ENCODE data around the gene AGR3. TPM values are rescaled to one million over a fixed set of nuclear protein-coding genes. Genes with fewer than 3 reads are reported as not detected.

Gene AGR3
- total RNA-seq, 1 experiment from 2014 or later, result not detected

DNA sequence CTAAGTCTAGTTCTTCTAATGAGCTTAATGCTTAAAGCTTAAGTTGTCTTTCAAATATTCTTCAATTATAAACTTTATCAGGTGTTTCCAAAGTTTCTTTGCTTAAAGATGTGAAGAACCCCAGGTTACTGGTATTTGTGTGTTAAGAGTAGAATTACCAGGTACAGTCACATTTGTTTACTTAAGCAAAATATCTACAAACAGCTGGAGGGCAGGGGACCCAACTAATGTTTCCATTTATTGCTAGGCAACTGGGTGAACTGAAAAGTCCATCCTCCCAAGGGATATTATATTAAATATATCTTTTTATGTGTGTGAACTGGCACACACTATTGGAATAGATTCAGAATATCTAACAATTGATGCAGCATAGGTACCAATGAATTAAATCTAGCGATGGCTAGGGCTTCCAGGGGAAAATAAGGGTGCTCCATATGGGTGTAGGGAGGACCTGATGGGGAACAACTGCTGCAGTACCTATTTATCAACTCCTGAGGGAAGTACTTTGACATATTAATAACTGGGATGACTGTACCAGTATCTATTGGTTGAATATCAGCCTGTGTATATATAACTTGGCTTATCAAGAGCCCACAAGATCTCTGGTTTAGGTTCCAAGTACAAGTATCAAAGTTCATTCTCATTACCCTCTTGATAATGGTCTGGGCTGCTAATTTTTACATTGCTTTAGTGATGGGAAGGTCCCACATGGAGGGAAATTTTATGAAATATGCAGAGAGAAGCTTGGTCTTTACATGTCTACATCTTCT is 10.3 kb upstream of the AGR3 start:
- no peak overlapping the region for H3K9ac ChIP-seq (ENCODE audit: low read length)
- no TSS peak for BruUV-seq (replicated peaks)
- DNase-seq (ENCODE audit: low read depth, low spot score) (no peak), ATAC-seq (no peak)
- intact Hi-C loops (cut with micrococcal nuclease), result no loop called here
- no peak for TF ChIP-seq SIN3A (IDR thresholded peaks at IDR 0.05; ENCODE audit: low read depth)
- TF ChIP-seq TCF7L2 (IDR thresholded peaks at IDR 0.05; ENCODE audit: borderline replicate concordance, extremely low read depth, insufficient read depth, insufficient read length), result no peak
- TF ChIP-seq YY1 (IDR thresholded peaks at IDR 0.05; ENCODE audit: extremely low read depth, insufficient replicate concordance, low read depth, low read length), result no peak
- no peak for TF ChIP-seq POLR2A (IDR thresholded peaks at IDR 0.05; ENCODE audit: borderline replicate concordance, extremely low read depth, insufficient read depth, insufficient read length)
- TF ChIP-seq CBX3 (IDR thresholded peaks at IDR 0.05; ENCODE audit: low read depth), result no peak
- TF ChIP-seq, protein P1, sequence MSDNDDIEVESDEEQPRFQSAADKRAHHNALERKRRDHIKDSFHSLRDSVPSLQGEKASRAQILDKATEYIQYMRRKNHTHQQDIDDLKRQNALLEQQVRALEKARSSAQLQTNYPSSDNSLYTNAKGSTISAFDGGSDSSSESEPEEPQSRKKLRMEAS (IDR thresholded peaks at IDR 0.05), result no peak
- no peak for TF ChIP-seq ZNF274 (IDR thresholded peaks at IDR 0.05; ENCODE audit: low read depth, low read length)
- TF ChIP-seq JUND (IDR thresholded peaks at IDR 0.05), result no peak
- TF ChIP-seq, protein P2, sequence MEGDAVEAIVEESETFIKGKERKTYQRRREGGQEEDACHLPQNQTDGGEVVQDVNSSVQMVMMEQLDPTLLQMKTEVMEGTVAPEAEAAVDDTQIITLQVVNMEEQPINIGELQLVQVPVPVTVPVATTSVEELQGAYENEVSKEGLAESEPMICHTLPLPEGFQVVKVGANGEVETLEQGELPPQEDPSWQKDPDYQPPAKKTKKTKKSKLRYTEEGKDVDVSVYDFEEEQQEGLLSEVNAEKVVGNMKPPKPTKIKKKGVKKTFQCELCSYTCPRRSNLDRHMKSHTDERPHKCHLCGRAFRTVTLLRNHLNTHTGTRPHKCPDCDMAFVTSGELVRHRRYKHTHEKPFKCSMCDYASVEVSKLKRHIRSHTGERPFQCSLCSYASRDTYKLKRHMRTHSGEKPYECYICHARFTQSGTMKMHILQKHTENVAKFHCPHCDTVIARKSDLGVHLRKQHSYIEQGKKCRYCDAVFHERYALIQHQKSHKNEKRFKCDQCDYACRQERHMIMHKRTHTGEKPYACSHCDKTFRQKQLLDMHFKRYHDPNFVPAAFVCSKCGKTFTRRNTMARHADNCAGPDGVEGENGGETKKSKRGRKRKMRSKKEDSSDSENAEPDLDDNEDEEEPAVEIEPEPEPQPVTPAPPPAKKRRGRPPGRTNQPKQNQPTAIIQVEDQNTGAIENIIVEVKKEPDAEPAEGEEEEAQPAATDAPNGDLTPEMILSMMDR (IDR thresholded peaks at IDR 0.05 in 2 of 3, conservative IDR thresholded peaks at IDR 0.05 in 1 of 3; ENCODE audit: borderline replicate concordance in 1 of 3, insufficient read depth in 1 of 3, low read depth in 2 of 3, low read length in 2 of 3), result no peak
- TF ChIP-seq ZFX (IDR thresholded peaks at IDR 0.05), result no peak
- no peak for TF ChIP-seq EZH2phosphoT487 (IDR thresholded peaks at IDR 0.05; ENCODE audit: borderline replicate concordance)
- TF ChIP-seq, protein P3, sequence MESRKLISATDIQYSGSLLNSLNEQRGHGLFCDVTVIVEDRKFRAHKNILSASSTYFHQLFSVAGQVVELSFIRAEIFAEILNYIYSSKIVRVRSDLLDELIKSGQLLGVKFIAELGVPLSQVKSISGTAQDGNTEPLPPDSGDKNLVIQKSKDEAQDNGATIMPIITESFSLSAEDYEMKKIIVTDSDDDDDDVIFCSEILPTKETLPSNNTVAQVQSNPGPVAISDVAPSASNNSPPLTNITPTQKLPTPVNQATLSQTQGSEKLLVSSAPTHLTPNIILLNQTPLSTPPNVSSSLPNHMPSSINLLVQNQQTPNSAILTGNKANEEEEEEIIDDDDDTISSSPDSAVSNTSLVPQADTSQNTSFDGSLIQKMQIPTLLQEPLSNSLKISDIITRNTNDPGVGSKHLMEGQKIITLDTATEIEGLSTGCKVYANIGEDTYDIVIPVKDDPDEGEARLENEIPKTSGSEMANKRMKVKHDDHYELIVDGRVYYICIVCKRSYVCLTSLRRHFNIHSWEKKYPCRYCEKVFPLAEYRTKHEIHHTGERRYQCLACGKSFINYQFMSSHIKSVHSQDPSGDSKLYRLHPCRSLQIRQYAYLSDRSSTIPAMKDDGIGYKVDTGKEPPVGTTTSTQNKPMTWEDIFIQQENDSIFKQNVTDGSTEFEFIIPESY (IDR thresholded peaks at IDR 0.05; ENCODE audit: extremely low read depth, insufficient replicate concordance, low read length), result no peak
- TF ChIP-seq, protein P4, sequence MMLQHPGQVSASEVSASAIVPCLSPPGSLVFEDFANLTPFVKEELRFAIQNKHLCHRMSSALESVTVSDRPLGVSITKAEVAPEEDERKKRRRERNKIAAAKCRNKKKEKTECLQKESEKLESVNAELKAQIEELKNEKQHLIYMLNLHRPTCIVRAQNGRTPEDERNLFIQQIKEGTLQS (IDR thresholded peaks at IDR 0.05), result no peak
- TF ChIP-seq EZH2 (IDR thresholded peaks at IDR 0.05), result no peak
- TF ChIP-seq CEBPB (IDR thresholded peaks at IDR 0.05; ENCODE audit: low read depth), result no peak
- TF ChIP-seq FOSL1 (IDR thresholded peaks at IDR 0.05; ENCODE audit: low read depth), result no peak
- TF ChIP-seq SRF (IDR thresholded peaks at IDR 0.05; ENCODE audit: low read depth), result no peak
- TF ChIP-seq, protein P5, sequence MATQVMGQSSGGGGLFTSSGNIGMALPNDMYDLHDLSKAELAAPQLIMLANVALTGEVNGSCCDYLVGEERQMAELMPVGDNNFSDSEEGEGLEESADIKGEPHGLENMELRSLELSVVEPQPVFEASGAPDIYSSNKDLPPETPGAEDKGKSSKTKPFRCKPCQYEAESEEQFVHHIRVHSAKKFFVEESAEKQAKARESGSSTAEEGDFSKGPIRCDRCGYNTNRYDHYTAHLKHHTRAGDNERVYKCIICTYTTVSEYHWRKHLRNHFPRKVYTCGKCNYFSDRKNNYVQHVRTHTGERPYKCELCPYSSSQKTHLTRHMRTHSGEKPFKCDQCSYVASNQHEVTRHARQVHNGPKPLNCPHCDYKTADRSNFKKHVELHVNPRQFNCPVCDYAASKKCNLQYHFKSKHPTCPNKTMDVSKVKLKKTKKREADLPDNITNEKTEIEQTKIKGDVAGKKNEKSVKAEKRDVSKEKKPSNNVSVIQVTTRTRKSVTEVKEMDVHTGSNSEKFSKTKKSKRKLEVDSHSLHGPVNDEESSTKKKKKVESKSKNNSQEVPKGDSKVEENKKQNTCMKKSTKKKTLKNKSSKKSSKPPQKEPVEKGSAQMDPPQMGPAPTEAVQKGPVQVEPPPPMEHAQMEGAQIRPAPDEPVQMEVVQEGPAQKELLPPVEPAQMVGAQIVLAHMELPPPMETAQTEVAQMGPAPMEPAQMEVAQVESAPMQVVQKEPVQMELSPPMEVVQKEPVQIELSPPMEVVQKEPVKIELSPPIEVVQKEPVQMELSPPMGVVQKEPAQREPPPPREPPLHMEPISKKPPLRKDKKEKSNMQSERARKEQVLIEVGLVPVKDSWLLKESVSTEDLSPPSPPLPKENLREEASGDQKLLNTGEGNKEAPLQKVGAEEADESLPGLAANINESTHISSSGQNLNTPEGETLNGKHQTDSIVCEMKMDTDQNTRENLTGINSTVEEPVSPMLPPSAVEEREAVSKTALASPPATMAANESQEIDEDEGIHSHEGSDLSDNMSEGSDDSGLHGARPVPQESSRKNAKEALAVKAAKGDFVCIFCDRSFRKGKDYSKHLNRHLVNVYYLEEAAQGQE (IDR thresholded peaks at IDR 0.05; ENCODE audit: low read depth), result no peak
- no peaks in the 10 kb centered on the region for H3K4me1 ChIP-seq (ENCODE audit: control insufficient read depth in 1 of 2, insufficient read depth in 2 of 2, low read length in 2 of 2)
- no peaks in the 10 kb centered on the region for H3K36me3 ChIP-seq (ENCODE audit: control insufficient read depth in 1 of 2, insufficient read depth in 2 of 2, low read length in 2 of 2)
- H3K9me3 ChIP-seq (ENCODE audit: control insufficient read depth in 1 of 2, insufficient read depth in 1 of 2, low read depth in 1 of 2, low read length in 2 of 2), result no peaks in the 10 kb centered on the region
- no peak overlapping the region for H3K4me3 ChIP-seq (replicated peaks in 1 of 2; ENCODE audit: low read depth in 1 of 2, low read length in 2 of 2)
- ChIA-PET CTCF (interaction anchor here (0.9 to 1.0 kb wide), 3 partner anchors 26 to 754 kb away, joined by 3 to 5 read pairs (median 3); no protein-coding TSS in a partner anchor), POLR2A (no interaction called here), RAD21 (ENCODE audit: low non-redundant PET in 1 of 2, low total read pairs in 2 of 2, uncharacterized antibody in 2 of 2, unreplicated experiment in 2 of 2) (no interaction called here)
- no peaks in the 10 kb centered on the region for H3K79me2 ChIP-seq (ENCODE audit: insufficient read depth, low read length)
- no peaks in the 10 kb centered on the region for H4K20me1 ChIP-seq (ENCODE audit: insufficient read depth)
- no peak overlapping the region for H3K4me2 ChIP-seq (ENCODE audit: low read length)
- H2AFZ ChIP-seq (ENCODE audit: low read depth, low read length, poor library complexity, severe bottlenecking), result no peak overlapping the region
- no peak overlapping the region for H3K27ac ChIP-seq (ENCODE audit: low read depth, low read length)
- no peaks in the 10 kb centered on the region for H3K9me2 ChIP-seq (ENCODE audit: insufficient read depth)
- no peaks in the 10 kb centered on the region for H3K27me3 ChIP-seq (ENCODE audit: insufficient read depth, low read length)

Data from HCT116 (cell line).